Esophagus muscularis mucosa (tissue), 3 donors: ENCODE results near the gene D2HGDH.

Experiments
- POLR2AphosphoS5 ChIP-seq, 2 donors: sonication (generic); formaldehyde crosslinking; IDR thresholded peaks; one replicate each; pipeline ENCODE4 v1.6.1; 2017; ENCODE audit warnings: antibody characterized with exemption in 2 of 2
- TF ChIP-seq, protein P1 (sequence below), 3 experiments: fragments of 200-600 bp in 2 of 3; fragments of 450-650 bp in 1 of 3; sonication (generic) in 2 of 3; IDR thresholded peaks; one replicate each; pipeline ENCODE4 v1.5.1; 2017 to 2019; ENCODE audit warnings: antibody characterized with exemption in 3 of 3, mild to moderate bottlenecking in 2 of 3, moderate library complexity in 1 of 3

- TF ChIP-seq POLR2AphosphoS5 (IDR thresholded peaks at IDR 0.05): no peak
- TF ChIP-seq, protein P1, sequence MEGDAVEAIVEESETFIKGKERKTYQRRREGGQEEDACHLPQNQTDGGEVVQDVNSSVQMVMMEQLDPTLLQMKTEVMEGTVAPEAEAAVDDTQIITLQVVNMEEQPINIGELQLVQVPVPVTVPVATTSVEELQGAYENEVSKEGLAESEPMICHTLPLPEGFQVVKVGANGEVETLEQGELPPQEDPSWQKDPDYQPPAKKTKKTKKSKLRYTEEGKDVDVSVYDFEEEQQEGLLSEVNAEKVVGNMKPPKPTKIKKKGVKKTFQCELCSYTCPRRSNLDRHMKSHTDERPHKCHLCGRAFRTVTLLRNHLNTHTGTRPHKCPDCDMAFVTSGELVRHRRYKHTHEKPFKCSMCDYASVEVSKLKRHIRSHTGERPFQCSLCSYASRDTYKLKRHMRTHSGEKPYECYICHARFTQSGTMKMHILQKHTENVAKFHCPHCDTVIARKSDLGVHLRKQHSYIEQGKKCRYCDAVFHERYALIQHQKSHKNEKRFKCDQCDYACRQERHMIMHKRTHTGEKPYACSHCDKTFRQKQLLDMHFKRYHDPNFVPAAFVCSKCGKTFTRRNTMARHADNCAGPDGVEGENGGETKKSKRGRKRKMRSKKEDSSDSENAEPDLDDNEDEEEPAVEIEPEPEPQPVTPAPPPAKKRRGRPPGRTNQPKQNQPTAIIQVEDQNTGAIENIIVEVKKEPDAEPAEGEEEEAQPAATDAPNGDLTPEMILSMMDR (IDR thresholded peaks at IDR 0.05): no peak
These were observed 36.5 kb downstream of the D2HGDH start for GRCh38 chr2:241770936-241771285.
